HG03066 (cell line): ENCODE data around the gene PROSER3.
"Not testable (repeated sequence)": the region's sequence is repeated elsewhere in the genome, so short reads cannot be mapped to it uniquely, and the experiment has no call there.

ENCODE experiments used
- ATAC-seq: cut with Tn5 transposase; IDR thresholded peaks from one replicate; pipeline ENCODE4 v1.9.1; 2021; ENCODE audit warnings: low read depth; ENCODE audit not compliant: unreplicated experiment

Gene PROSER3

GRCh38 chr19:35789978-35790944, 32.3 kb downstream of the PROSER3 start:
- ATAC-seq = no peak

DNA sequence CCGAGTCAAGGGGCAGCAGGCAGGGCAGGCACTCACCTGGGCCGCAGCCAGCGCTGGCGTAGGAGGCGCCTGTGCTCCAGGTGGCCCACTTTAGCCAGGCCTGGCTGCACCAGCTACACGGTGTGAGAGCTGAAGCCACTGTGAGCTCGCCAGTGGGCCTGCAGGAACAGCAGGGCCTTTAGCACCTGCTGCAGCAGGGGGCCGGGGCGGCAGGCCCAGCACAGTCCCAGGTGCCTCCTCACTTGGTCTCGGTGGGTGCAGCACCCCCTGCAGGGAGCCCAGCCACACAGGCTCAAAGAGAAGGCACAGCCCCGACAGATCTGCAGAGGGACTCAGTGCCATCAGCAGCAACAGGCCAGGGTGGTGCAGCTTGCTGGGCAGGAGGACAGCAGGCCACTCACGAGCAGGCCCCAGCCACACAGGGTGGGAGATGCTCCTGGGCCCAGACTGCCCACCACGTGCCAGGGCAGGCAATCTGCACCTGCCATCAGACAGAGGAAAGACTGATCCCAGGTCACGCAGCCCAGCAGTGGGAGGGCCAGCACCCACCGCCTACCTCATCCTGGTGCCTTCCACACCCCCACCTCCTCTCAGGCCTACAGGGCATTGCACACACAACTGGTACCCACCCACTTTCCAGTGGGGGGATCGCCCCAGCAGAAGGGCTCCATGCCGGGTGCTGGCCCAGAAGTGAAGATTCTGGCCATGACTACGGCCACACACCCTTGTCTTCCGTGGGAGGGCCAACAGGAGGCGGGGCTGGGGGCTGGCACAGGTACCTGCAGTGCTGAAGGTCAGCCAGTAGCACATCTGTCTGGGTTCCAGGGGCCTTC, 33.2 kb downstream of the PROSER3 start:
- no peak for ATAC-seq

GRCh38 chr19:35791814-35792279, 33.9 kb downstream of the PROSER3 start:
- no peak for ATAC-seq

- ATAC-seq = no peak
Measured at GRCh38 chr19:35792312-35792711, 34.3 kb downstream of the PROSER3 start.

DNA sequence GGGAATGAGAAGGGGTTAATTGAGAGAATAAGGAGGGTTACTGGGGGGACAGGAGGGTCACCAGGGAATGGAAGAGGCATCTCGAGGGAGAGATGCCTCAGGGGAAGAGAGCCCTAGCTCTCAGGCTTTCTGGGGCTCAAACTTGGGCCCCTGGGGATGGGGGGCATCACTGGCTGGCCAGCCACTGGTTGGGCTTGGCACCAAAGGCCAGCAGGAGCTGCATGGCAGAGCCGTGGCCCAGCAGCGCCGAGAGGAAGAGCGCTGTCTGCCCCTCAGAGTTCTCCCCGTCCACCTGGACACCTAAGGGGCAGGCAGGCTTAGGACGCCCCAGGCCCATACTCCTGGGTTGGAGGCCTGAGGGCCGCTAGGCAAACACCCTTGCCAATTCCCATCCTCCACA, 34.9 kb downstream of the PROSER3 start:
- ATAC-seq = no peak

- no peak for ATAC-seq
Measured at GRCh38 chr19:35793381-35794165, 35.6 kb downstream of the PROSER3 start.

- ATAC-seq = not testable (repeated sequence)
Measured at GRCh38 chr19:35795564-35795963, 37.6 kb downstream of the PROSER3 start.

DNA sequence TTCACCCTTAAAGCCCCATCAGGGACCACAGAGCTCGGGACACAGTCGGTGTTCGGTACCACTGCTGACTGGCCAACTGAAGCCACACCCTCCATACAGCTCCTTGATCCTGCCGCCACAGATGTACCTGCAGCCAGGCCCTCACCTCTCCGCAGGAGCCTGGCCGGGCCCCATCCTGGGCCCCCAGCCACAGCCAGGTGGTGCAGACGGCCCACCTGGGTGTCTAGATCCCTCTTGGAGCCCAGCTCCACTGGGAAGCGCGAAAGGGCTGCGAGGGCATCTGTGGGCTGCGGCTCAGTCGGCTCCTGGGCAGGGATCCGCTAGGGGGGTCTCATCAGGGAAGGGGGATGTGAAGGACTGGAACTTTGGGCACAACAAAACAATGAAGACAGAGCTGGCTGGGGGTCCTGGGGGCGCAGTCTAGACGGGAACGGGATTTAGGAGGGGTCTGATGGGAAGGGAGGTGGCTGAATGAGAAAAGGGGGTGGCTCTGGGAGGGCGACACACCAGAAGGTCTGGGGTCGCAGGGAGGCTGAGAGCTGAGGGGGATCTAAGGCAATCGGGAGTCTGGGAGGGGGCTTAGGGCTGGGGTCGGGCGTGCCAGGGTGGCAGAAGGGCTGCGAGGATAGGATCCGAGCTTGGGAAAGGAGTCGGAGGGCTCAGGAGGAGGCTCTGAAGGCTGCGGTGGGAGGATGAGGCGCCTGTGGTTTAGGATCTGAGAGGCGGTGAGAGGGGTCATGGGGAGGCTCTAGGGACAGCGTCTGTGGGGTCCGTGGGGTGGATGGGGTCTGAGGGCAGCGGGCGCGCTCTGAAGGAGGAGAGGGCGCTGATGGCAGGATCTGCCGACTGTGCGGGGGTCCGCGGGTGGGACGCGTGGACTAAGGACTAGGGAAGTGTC, 38.9 kb downstream of the PROSER3 start:
- no peak for ATAC-seq

- ATAC-seq = no peak
Measured at GRCh38 chr19:35797663-35798062, 39.7 kb downstream of the PROSER3 start.

- no peak for ATAC-seq
Measured at GRCh38 chr19:35801828-35802227, 43.9 kb downstream of the PROSER3 start.

DNA sequence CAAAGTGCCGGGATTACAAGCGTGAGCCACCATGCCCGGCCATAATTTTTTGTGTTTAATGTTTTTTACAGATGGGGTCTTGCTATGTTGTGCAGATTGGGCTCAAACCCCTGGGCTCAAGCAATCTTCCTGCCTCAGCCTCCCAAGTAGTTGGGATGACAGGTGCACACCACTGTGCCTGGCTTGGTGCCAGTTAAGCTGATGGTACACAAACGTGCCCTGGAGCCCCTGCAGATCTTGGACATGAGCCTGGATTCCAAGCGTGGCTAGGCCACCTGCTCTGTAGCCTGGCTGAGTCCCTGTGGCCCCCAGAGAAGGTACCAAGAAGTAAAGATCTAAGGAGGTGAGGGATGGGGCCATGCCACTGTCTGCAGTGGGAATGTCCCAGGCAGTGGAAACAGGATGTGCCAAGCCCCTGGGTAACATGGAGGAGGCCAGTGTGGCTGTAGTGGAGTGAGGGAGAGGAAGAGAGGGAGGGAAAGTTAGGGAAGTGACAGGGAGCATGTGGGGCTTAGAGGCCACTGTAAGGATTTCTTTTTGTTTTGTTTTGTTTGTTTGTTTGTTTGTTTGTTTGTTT, 47.6 kb downstream of the PROSER3 start:
- ATAC-seq = no peak

DNA sequence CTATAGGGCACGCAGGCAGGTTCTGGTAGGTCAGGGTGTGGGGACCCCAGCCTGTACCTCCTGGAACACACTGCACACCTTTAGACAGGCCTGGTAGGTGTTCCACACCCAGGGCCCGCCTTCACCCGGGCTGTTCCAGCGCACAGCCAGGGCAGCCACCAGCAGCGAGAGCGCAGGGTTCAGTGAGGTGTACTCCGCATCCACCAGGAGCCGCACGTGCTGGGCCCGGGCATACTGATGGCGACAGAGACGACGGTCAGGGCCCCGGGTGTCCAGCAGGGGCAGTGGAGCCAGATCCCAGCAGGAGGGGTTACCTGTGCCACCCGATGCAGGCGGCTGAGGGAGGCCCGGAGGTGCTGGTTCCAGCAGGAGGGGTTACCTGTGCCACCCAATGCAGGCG, 48.6 kb downstream of the PROSER3 start:
- no peak for ATAC-seq

- ATAC-seq = no peak
Measured at GRCh38 chr19:35807633-35808032, 49.7 kb downstream of the PROSER3 start.

GRCh38 chr19:35811317-35812219, 53.6 kb downstream of the PROSER3 start:
- no peak for ATAC-seq

DNA sequence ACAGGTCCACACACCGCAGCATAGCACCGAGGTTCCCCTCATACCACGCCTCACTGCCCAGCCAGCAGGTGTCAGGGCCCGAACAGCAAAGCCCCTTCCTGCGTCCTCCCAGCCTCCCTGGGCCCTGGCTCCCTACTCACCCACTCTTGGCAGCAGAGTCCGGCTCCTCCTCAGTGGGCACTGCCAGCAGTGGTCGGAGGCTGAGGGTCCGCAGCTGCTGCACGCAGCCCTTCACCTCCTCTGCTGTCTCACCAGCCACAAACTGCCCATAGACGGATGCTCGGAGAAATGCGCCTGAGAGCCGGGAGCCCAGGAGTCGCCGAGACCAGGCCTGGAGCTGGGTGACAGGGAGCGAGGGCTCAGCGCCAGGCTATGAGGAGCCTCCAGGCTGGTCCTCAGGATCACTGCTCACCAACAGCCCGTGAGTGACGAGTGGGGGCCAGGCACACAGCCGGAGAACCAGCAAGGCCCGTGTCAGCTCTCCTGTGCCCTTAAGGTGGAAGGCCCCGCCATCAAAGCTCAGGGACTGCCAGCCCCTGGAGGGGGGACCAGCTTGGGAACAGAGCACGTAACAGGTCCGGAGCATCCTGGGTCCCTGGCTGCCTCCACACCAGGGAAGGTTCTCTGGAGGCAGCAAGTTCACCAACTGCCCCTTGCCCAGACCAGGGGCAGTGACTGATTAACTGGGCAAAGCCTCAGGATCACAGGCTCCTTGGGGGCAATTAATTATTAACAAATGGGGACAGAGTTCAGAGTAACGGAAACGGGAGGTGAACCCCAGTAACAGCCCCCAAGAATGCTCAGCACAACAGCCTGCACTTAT, 54.5 kb downstream of the PROSER3 start, which contains the start of gene PRODH2:
Gene PRODH2, minus strand, starts transcription at position 626 of the 823 bp plus-strand sequence. Its CDS starts 40 bp downstream, at position 586.
- no peak for ATAC-seq

- ATAC-seq = no peak
Measured at GRCh38 chr19:35813043-35813890, 55.3 kb downstream of the PROSER3 start.
